H1 (cell line): ENCODE measurements around the gene CCDC106. TPM values are rescaled to one million over a fixed set of nuclear protein-coding genes. Genes with fewer than 3 reads are reported as not detected.
A peak's percentile ranks its signal among the peaks of the same experiment; 100 is the strongest.

Experiments
- CTCF ChIA-PET: fragments of 300-600 bp; sonication (Branson Sonifier 250); formaldehyde crosslinking; loops from one replicate; lab custom pipeline; 2021; ENCODE audit not compliant: partially characterized antibody; lab: Charles Lee
- POLR2A ChIA-PET: fragments of 300-600 bp; sonication (Branson Sonifier 250); formaldehyde crosslinking; loops from one replicate; lab custom pipeline; 2021; ENCODE audit warnings: inconsistent platforms; ENCODE audit not compliant: partially characterized antibody; lab: Charles Lee
- DNase-seq, 2 experiments: peaks; one replicate each; pipeline versions ENCODE4 v3.0.0 to v3.0.0-alpha.2; 2010 to 2022; ENCODE audit warnings: low spot score in 2 of 2, low read depth in 1 of 2, mixed read lengths in 1 of 2
- FAIRE-seq: peaks from 2 replicates; lab custom pipeline; 2011; peaks lifted over from hg19 to GRCh38; lab: Jason Lieb, UNC
- H2AFZ ChIP-seq: 2 replicates; pipeline ENCODE4 v1.8.1; 2012; ENCODE audit warnings: low read length, inconsistent platforms
- H2AK5ac ChIP-seq: 2 replicates; pipeline ENCODE4 v1.6.1; 2013; ENCODE audit warnings: low read depth, low read length
- H2BK120ac ChIP-seq: replicated peaks from 2 replicates; pipeline ENCODE3; 2013; ENCODE audit warnings: low read depth, low read length, inconsistent platforms
- H2BK12ac ChIP-seq: 2 replicates; pipeline ENCODE4 v1.6.1; 2013; ENCODE audit warnings: low read depth, low read length
- H2BK15ac ChIP-seq: 2 replicates; pipeline ENCODE4 v1.6.1; 2013; ENCODE audit warnings: low read length
- H2BK20ac ChIP-seq: 2 replicates; pipeline ENCODE4 v1.6.1; 2013; ENCODE audit warnings: low read length
- H2BK5ac ChIP-seq: 2 replicates; pipeline ENCODE4 v1.6.1; 2013; ENCODE audit warnings: low read depth, low read length
- H3K14ac ChIP-seq: 2 replicates; pipeline ENCODE4 v1.6.1; 2013; ENCODE audit warnings: inconsistent platforms; ENCODE audit not compliant: insufficient read length
- H3K18ac ChIP-seq: 2 replicates; pipeline ENCODE4 v1.6.1; 2013; ENCODE audit warnings: low read length; ENCODE audit errors: extremely low read depth
- H3K23ac ChIP-seq: 2 replicates; pipeline ENCODE4 v1.6.1; 2013; ENCODE audit warnings: inconsistent platforms; ENCODE audit not compliant: insufficient read length
- H3K23me2 ChIP-seq: 2 replicates; pipeline ENCODE4 v1.6.1; 2013; ENCODE audit warnings: low read depth, low read length
- H3K27ac ChIP-seq: 2 replicates; pipeline ENCODE4 v1.6.1; 2011; ENCODE audit warnings: low read depth, low read length, inconsistent platforms
- H3K27me3 ChIP-seq, 4 experiments: replicated peaks in 1 of 4; 1 replicate in 1 of 4; 2 replicates in 3 of 4; pipeline versions ENCODE4 v1.6.1 to v1.8.1; 2011 to 2013; ENCODE audit warnings: low read length in 3 of 4, mild to moderate bottlenecking in 3 of 4, inconsistent platforms in 2 of 4, mixed read lengths in 2 of 4, moderate library complexity in 1 of 4; ENCODE audit not compliant: control insufficient read depth in 3 of 4, insufficient read depth in 3 of 4; ENCODE audit errors: extremely low read depth in 1 of 4
- H3K36me3 ChIP-seq, 4 experiments: 2 replicates each; pipeline versions ENCODE4 v1.6.1 to v1.8.1; 2011 to 2013; ENCODE audit warnings: mild to moderate bottlenecking in 4 of 4, low read length in 3 of 4, moderate library complexity in 2 of 4, control low read depth in 1 of 4, inconsistent platforms in 1 of 4; ENCODE audit not compliant: insufficient read depth in 4 of 4, control insufficient read depth in 2 of 4
- H3K4ac ChIP-seq: replicated peaks from 2 replicates; pipeline ENCODE3; 2013; ENCODE audit warnings: low read length, low read depth, mixed read lengths, inconsistent platforms; ENCODE audit not compliant: insufficient read length
- H3K4me1 ChIP-seq, 4 experiments: replicated peaks in 1 of 4; 1 replicate in 1 of 4; 2 replicates in 3 of 4; pipeline versions ENCODE4 v1.6.1 to v1.8.1; 2011 to 2013; ENCODE audit warnings: low read length in 3 of 4, inconsistent platforms in 2 of 4, mixed read lengths in 1 of 4; ENCODE audit not compliant: insufficient read depth in 4 of 4, control insufficient read depth in 3 of 4
- H3K4me2 ChIP-seq, 2 experiments: 2 replicates each; pipeline versions ENCODE4 v1.6.1 to v1.8.1; 2011 to 2013; ENCODE audit warnings: low read depth in 2 of 2, low read length in 2 of 2, control low read depth in 1 of 2, inconsistent platforms in 1 of 2, mild to moderate bottlenecking in 1 of 2; ENCODE audit not compliant: insufficient read depth in 1 of 2
- H3K4me3 ChIP-seq, 4 experiments: fragments of 200-600, 300-600 bp in 1 of 4; sonication (generic), shearing (Covaris generic), sonication (Bioruptor Twin) in 1 of 4; 2 replicates each; pipeline versions ENCODE4 v1.5.1 to v1.8.1; 2011 to 2016; ENCODE audit warnings: low read length in 4 of 4, low read depth in 3 of 4, control low read depth in 2 of 4, inconsistent platforms in 2 of 4, mild to moderate bottlenecking in 2 of 4, mixed read lengths in 1 of 4, moderate library complexity in 1 of 4; ENCODE audit not compliant: insufficient read depth in 2 of 4; ENCODE audit errors: extremely low read depth in 1 of 4
- H3K56ac ChIP-seq: replicated peaks from 2 replicates; pipeline ENCODE3; 2013; ENCODE audit warnings: low read depth, mild to moderate bottlenecking, mixed read lengths, low read length, inconsistent platforms; ENCODE audit not compliant: insufficient read length
- H3K79me1 ChIP-seq: 2 replicates; pipeline ENCODE4 v1.6.1; 2013; ENCODE audit warnings: low read depth, low read length, control low read depth
- H3K79me2 ChIP-seq, 2 experiments: 2 replicates each; pipeline versions ENCODE4 v1.6.1 to v1.8.1; 2012 to 2013; ENCODE audit warnings: low read length in 2 of 2, mild to moderate bottlenecking in 2 of 2, inconsistent platforms in 1 of 2; ENCODE audit not compliant: insufficient read depth in 2 of 2, control insufficient read depth in 1 of 2
- H3K9ac ChIP-seq, 4 experiments: replicated peaks in 1 of 4; 1 replicate in 1 of 4; 2 replicates in 3 of 4; pipeline versions ENCODE4 v1.6.1 to v1.8.1; 2011 to 2013; ENCODE audit warnings: low read depth in 3 of 4, low read length in 3 of 4, control low read depth in 2 of 4, mild to moderate bottlenecking in 2 of 4, moderate library complexity in 2 of 4, inconsistent platforms in 1 of 4; ENCODE audit errors: extremely low read depth in 1 of 4
- H3K9me3 ChIP-seq, 2 experiments: 2 replicates each; pipeline versions ENCODE4 v1.6.1 to v1.8.1; 2012 to 2013; ENCODE audit warnings: mild to moderate bottlenecking in 2 of 2, moderate library complexity in 2 of 2, control low read depth in 1 of 2, inconsistent platforms in 1 of 2, low read depth in 1 of 2, low read length in 1 of 2, mixed read lengths in 1 of 2; ENCODE audit not compliant: insufficient read depth in 2 of 2
- H4K20me1 ChIP-seq, 2 experiments: replicated peaks in 1 of 2; 2 replicates each; pipeline versions ENCODE3 to v1.8.1; 2011 to 2013; ENCODE audit warnings: inconsistent platforms in 2 of 2, low read length in 2 of 2, mild to moderate bottlenecking in 1 of 2; ENCODE audit not compliant: insufficient read depth in 2 of 2, control insufficient read depth in 1 of 2
- H4K5ac ChIP-seq: 2 replicates; pipeline ENCODE4 v1.6.1; 2013; ENCODE audit warnings: low read length, low read depth, mixed read lengths, inconsistent platforms; ENCODE audit not compliant: insufficient read length
- H4K8ac ChIP-seq: 2 replicates; pipeline ENCODE4 v1.8.0; 2013; ENCODE audit warnings: mild to moderate bottlenecking, moderate library complexity, low read length, inconsistent platforms; ENCODE audit not compliant: insufficient read depth; ENCODE audit errors: extremely low read depth
- H4K91ac ChIP-seq: replicated peaks from 2 replicates; pipeline ENCODE3; 2013; ENCODE audit warnings: low read length, mixed read lengths, inconsistent platforms; ENCODE audit not compliant: insufficient read length
- WGBS, 2 experiments: shearing (Covaris generic) in 1 of 2; methylation state at CpG; one replicate each; pipeline versions ENCODE4 v1.1.6 to v1.1.7; 2013 to 2015; ENCODE audit warnings: low lambda C conversion rate in 2 of 2, mixed read lengths in 2 of 2, inconsistent platforms in 1 of 2, low coverage in 1 of 2, missing lambda C conversion rate in 1 of 2; ENCODE audit not compliant: insufficient replicate concordance in 2 of 2, insufficient coverage in 1 of 2, insufficient read length in 1 of 2; ENCODE audit errors: extremely low coverage in 1 of 2, missing lambda C conversion rate in 1 of 2; 5-methylcytosine and 5-hydroxymethylcytosine counted together
- polyA plus RNA-seq, 7 experiments: library from polyadenylated mRNA; depleted of rRNA in 3 of 7; stranded (reverse) in 5 of 7; unstranded in 2 of 7; fragments of >200 nt in 5 of 7; fragments of 200-250 nt in 2 of 7; gene quantifications; 1 replicate in 5 of 7; 2 replicates in 1 of 7; 4 replicates in 1 of 7; pipeline versions ENCODE4 v1.2.1 to v1.2.3, GENCODE V29; 2011 to 2013; ENCODE audit warnings: missing spikeins in 2 of 7, mixed read lengths in 2 of 7
- total RNA-seq: library from RNA; stranded (reverse); fragmentation: NEBNext Ultra II Directional; extraction: Animal tissue kit (Norgen Biotek cat#: 25700); gene quantifications from 2 replicates; pipeline ENCODE4 v1.2.1, GENCODE V29; 2021

CCDC106 gene
- total and polyA plus RNA-seq, 2 of the 8 experiments (the other 6 are each of a cell fraction or from before 2014, with no cell fraction given) = 12.0 to 20.1 TPM

DNA sequence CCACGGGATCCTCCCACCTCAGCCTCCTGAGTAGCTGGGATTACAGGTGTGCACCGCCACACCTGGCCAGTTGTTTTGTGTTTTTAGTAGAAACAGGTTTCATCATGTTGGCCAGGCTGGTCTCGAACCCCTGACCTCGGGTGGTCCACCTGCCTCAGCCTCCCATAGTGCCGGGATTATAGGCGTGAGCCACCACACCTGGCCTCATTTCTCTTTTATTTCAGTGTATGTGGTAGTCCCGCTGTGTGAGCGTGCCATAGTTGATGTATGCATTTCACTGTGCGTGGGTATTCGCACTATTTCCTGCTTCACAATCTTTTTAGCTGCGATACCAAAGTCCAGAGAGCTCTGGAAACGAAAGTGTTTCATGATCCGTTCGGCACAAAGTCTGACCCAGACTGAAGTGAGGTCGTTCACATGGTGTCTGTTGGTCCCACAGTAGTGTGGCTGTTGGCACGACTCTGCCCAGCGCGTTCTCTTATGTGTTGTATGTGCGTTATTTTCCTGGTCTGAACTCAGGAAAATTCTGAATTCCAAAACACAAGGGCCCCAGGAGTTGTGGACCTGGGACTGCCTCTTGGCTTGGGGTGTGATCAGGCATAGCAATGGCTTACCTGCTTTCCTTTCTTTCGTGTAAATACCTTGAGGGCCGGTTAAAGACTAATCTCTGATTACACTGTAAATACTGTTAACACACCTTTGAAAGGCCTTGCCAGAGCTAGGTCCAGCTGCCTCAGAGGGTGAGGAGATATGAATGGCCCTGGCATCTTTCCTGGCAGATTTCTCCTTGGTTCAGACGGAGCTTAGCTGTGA lies 35.6 kb downstream of the CCDC106 start:
- H3K56ac ChIP-seq = no peak overlapping the region
- H3K4me2 ChIP-seq = no peak overlapping the region
- no peak overlapping the region for H2AFZ ChIP-seq
- no peak overlapping the region for H2BK5ac ChIP-seq
- peaks cover 7 to 28% (median 23%) of the 10 kb centered on the region in 4 experiments; a peak in 7 of 8 replicates for H3K36me3 ChIP-seq
- no peak overlapping the region for H2BK120ac ChIP-seq
- H3K23me2 ChIP-seq = no peaks in the 10 kb centered on the region
- H4K91ac ChIP-seq = no peak overlapping the region
- H3K27me3 ChIP-seq = no peaks in the 10 kb centered on the region; a peak in 1 of 7 replicates
- H2AK5ac ChIP-seq = no peak overlapping the region
- H3K23ac ChIP-seq = no peak overlapping the region
- peaks cover 8 to 36% of the 10 kb centered on the region in 2 experiments for H4K20me1 ChIP-seq
- DNase-seq (no peak), FAIRE-seq (no peak)
- POLR2A ChIA-PET = interaction anchor here (1.1 to 1.9 kb wide), 5 partner anchors 8 to 36 kb away, joined by 3 to 5 read pairs (median 4); no protein-coding TSS in a partner anchor
- no peak overlapping the region for H2BK20ac ChIP-seq
- H3K79me1 ChIP-seq = peaks cover 21% of the 10 kb centered on the region
- H3K4ac ChIP-seq = no peak overlapping the region
- no peak overlapping the region for H4K8ac ChIP-seq
- 0 out of 7 replicates have a peak overlapping the region, but pooled peaks of 1 of the 4 experiments have one; percentile 32 for H3K9ac ChIP-seq
- no peaks in the 10 kb centered on the region for H3K4me1 ChIP-seq
- H2BK12ac ChIP-seq = no peak overlapping the region
- CTCF ChIA-PET = interaction anchor here (0.6 to 1.7 kb wide), 4 partner anchors 15 to 575 kb away, joined by 3 to 4 read pairs (median 4); no protein-coding TSS in a partner anchor
- peaks cover 0 to 46% of the 10 kb centered on the region in 2 experiments; a peak in 2 of 4 replicates for H3K79me2 ChIP-seq
- H2BK15ac ChIP-seq = no peak overlapping the region
- H3K4me3 ChIP-seq = no peak overlapping the region
- H3K27ac ChIP-seq = no peak overlapping the region
- no peak overlapping the region for H3K18ac ChIP-seq
- no peak overlapping the region for H4K5ac ChIP-seq
- H3K14ac ChIP-seq = no peak overlapping the region
- 89% methylated on average over 22 of the region's 22 CpGs; no CpG with 5 or more reads in 1 of the 2 experiments for WGBS, 2 experiments
- no peaks in the 10 kb centered on the region for H3K9me3 ChIP-seq
